Loucy (cell line): ENCODE results near the gene CCDC93.

ENCODE experiments used
- CTCF ChIP-seq: fragments of 200-600 bp; sonication (generic); conservative IDR thresholded peaks from 2 replicates; pipeline ENCODE4 v1.5.1; 2014; ENCODE audit warnings: mild to moderate bottlenecking, antibody characterized with exemption, low read length
- EZH2phosphoT487 ChIP-seq: fragments of 200-600 bp; IDR thresholded peaks from 2 replicates; pipeline ENCODE4 v1.6.1; 2018; ENCODE audit warnings: antibody characterized with exemption, mild to moderate bottlenecking, moderate library complexity, borderline replicate concordance

GRCh38 chr2:117985092-117985491 lies 28.8 kb downstream of the CCDC93 start:
- no peak for TF ChIP-seq CTCF
- TF ChIP-seq EZH2phosphoT487: no peak
